Kasumi-1 (cell line): Measurements from ENCODE around the gene KCNV2.

Experiments used
- DNase-seq, 2 experiments: peaks; one replicate each; lab custom pipeline; 2025; lab: John Stamatoyannopoulos, UW

The KCNV2 gene

DNA sequence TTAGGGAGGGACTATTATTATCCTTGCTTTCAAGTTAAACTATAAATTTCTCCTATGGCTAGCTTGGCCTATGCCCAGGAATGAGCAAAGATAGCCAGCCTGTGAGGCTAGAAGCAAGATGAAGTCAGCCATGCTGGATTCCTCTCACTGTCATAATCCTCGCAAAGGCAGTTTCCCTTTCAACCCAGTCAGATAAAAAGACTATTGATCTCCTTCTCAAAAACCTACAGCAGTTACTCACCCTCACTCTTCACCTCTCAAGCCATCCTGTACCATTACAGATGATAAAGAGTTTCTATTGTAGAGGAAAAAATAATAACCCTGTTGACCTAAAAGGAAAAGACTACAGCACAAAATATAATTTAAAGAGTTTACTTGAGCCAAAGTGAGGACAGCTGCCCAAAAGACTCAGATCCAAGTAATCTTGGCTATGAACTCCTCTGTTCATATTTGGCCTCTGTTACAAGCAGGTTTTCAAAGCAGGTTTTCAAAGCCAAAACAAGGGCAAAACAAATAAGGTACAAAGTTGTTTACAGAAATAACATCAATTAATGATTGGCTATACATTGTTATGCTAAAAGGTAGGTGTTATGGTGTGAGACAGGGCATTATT lies 41.7 kb downstream of the KCNV2 start:
- DNase-seq, result no peak

DNA sequence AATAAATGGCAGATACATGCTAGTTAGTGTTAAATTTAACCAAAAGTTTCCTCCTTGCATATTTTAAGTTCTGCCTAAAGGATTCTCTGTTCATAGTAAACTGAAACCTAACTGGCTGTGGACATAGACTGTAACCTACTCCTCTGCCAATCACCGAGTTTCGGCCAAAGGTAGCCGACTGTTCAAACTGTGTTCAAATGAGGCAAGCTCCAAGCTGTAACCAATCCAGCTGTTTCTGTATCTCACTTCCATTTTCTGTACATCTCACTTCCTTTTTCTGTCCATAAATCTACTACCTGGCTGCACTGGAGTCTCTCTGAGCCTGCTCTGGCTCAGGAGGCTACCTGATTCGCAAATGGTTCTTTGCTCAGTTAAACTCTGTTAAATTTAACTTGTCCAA lies 44.1 kb downstream of the KCNV2 start:
- no peak for DNase-seq

DNA sequence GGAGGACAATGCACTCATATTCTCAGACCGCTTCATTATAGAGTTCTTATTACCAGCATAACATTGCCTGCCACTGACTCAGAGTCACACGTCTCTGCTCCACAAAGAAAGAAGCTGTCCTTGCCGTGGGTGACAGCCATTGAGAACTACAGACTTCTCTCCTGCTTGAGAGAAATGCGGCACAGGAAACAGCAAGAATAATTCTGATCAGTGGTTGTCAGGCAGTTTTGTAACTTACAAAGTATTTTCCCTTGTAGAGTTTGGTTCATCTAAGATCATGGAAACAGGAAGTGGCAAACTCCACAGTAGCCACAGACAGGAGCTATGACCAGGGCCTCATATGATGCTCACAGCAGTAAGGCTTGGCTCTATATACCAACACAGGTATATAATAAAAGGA lies 47.0 kb downstream of the KCNV2 start:
- DNase-seq, result peak; percentile 62 to 63

DNA sequence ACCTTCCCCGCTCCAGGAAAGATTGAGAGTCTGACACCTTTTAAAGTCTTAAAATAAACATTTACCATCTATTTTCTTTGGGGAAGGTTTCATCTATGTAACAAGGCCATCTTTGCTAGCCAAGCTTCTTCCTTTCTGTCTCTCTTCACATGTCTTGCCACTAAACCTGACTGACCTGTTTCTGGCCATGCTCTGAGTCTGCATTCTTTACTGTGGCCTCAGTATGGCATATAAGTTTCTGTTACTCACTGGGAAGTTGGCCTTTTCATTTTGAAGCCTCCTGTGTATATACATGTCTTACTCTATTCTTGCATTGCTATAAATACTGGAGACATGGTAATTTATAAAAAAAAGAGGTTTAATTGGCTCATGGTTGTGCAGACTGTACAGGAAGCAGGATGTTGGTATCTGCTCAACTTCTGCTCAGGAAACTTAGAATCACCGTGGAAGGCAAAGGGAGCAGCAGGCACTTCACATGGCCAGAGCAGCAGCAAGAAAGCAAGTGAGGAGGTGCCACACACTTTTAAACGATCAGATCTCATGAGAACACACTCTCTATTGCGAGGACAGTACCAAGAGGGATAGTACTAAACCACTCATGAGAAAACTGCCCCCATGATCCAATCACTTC lies 48.1 kb downstream of the KCNV2 start:
- peak; percentile 9 to 38 for DNase-seq

DNA sequence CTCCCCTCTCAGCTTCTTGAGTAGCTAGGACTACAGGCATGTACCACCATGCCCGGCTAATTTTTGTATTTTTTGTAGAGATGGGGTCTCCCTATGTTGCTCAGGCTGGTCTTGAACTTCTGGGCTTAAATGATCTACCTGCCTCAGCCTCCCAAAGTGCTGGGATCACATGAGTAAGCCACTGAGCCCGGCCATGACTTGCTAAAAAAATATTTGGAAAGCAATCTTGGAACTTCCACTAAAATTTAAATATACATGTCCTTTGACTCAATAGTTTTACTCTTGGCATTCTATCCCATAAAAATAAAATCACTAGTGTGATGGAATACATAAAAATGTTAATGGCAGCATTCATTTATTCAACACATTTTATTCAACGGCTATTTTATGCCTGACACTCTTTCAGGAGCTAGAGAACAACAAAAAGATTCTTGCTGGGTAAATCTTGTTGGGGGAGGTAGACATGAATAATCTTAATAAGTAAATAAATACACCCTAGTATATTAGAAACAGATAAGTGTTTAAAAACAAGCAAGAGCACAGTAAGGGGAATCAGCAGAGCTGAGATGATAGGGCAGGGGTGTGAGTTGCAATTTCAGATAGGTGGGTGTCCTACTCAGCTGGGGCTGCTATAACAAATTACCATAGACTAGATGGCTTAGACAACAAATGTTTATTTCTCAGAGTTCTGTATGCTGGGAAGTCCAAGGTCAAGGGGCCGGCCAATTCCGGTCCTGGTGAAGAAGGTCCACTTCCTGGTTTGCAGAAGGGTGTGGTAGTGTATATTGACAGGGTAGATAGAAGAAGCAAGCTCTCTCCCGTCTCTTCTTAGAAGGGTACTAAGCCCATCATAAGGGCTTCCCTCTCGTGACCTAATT lies 50.7 kb downstream of the KCNV2 start:
- DNase-seq, result no peak

DNA sequence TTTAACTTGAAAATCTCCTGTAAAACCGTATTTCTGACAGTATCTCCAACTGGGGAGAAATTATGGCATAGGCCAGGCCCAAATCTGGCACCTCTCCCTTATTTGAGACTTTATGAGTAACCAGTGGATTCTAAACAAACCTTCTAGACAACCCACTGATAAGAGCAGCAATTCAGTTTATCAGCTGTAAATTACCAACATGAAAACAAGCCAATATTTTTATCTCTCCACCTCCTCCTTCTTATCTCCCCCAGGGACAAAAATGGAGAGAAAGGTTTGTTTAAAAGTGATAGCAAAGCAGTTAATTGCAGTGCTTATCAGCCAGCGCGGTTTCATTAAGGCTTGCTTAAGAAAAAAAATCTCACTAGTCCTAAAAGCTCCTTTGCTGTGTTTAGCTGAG lies 53.8 kb downstream of the KCNV2 start:
- DNase-seq, result no peak

DNA sequence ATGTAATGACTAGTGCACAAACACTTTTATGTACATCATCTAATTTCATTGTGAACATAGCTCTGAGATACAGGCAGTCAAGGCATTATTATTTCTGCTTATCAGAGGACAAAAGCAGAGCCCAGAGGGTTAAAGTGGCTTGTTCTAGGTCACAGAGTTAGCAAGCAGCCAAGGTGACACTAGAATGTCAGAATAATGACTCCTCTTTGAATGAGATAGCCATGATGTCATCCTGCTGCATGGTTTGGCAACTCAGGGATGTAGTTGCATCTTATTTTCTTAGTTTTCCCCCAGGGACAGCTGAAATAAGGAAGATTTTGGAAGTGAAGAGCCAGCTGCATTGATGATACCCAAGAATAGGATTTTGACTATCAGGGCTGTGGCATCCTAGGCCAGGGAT lies 54.4 kb downstream of the KCNV2 start:
- no peak for DNase-seq

DNA sequence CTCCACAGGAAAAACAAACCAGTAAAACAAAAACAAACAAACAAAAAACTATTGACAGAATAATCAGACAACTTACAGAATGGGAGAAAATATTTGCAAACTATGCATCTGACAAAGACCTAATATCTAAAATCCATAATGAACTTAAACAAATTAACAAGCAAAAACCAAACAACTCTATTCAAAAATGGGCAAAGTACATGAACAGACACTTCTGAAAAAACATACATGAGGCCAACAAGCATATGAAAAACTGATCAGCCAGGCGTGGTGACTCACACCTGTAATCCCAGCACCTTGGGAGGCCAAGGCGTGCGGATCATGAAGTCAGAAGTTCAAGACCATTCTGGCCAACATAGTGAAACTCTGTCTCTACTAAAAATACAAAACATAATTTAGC lies 60.1 kb downstream of the KCNV2 start:
- DNase-seq, result no peak

DNA sequence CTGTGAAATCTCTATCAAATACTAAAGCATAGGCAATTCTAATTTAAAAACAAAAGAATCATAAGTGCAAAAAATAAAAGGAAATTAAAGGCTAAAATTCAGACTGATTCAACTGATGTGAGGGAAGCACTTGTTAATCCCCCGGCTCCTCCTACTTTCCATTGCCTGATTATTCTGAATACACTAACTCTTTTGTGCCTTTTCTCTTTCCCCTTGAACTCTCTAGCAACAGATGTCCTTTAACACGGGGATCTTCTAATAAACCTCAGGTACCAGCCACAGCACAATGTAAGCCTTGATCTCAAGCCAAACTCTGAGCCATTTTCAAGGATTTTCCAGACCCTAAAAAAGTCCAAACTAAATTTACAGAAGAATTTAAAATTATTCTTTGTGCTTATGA lies 61.5 kb downstream of the KCNV2 start:
- no peak for DNase-seq
